Peyer's patch (tissue), 4 donors: Measurements from ENCODE around the gene PRELP. TPM values are rescaled to one million over a fixed set of nuclear protein-coding genes. Genes with fewer than 3 reads are reported as not detected.

ENCODE experiments used
- DNase-seq, 3 donors: peaks; one replicate each; pipeline ENCODE4 v3.0.0-alpha.2; 2017 to 2019
- H3K27ac ChIP-seq, 4 donors: fragments of 200-600 bp; sonication (generic); one replicate each; pipeline ENCODE4 v1.5.1; 2016 to 2019
- H3K27me3 ChIP-seq, 2 donors: fragments of 200-600 bp; sonication (generic); one replicate each; pipeline ENCODE4 v1.5.1; 2019
- H3K36me3 ChIP-seq, 3 donors: fragments of 200-600 bp; sonication (generic); one replicate each; pipeline ENCODE4 v1.5.1; 2016 to 2019
- H3K4me1 ChIP-seq, 4 donors: fragments of 200-600 bp; sonication (generic); one replicate each; pipeline ENCODE4 v1.5.1; 2016 to 2019
- H3K4me3 ChIP-seq, 4 donors: fragments of 200-600 bp; sonication (generic); 1 replicate in 3 of 4; 2 replicates in 1 of 4; pipeline ENCODE4 v1.5.1; 2016 to 2019; ENCODE audit warnings: mild to moderate bottlenecking in 1 of 4
- H3K9me3 ChIP-seq, 4 donors: fragments of 200-600 bp; sonication (generic); one replicate each; pipeline ENCODE4 v1.5.1; 2016 to 2019; ENCODE audit warnings: mild to moderate bottlenecking in 1 of 4
- POLR2A ChIP-seq, 2 donors: fragments of 450-650 bp; IDR thresholded peaks; one replicate each; pipeline ENCODE4 v1.5.1; 2017; ENCODE audit warnings: antibody characterized with exemption in 2 of 2, mild to moderate bottlenecking in 2 of 2, moderate library complexity in 2 of 2
- total RNA-seq, 4 donors: library from RNA; depleted of rRNA; stranded (reverse); fragments of >200 nt; gene quantifications; one replicate each; pipeline ENCODE4 v1.1.0, GENCODE V29; 2016
- TF ChIP-seq, protein P1 (sequence below), 6 experiments: fragments of 450-650 bp in 4 of 6; fragments of 200-600 bp in 2 of 6; sonication (generic) in 1 of 6; IDR thresholded peaks; one replicate each; pipeline ENCODE4 v1.5.1; 2017 to 2019; ENCODE audit warnings: antibody characterized with exemption in 6 of 6, mild to moderate bottlenecking in 3 of 6, moderate library complexity in 1 of 6

The PRELP gene
- total RNA-seq, 4 donors from 2014 or later: 4.2 to 38.3 (median 18.0) TPM

DNA sequence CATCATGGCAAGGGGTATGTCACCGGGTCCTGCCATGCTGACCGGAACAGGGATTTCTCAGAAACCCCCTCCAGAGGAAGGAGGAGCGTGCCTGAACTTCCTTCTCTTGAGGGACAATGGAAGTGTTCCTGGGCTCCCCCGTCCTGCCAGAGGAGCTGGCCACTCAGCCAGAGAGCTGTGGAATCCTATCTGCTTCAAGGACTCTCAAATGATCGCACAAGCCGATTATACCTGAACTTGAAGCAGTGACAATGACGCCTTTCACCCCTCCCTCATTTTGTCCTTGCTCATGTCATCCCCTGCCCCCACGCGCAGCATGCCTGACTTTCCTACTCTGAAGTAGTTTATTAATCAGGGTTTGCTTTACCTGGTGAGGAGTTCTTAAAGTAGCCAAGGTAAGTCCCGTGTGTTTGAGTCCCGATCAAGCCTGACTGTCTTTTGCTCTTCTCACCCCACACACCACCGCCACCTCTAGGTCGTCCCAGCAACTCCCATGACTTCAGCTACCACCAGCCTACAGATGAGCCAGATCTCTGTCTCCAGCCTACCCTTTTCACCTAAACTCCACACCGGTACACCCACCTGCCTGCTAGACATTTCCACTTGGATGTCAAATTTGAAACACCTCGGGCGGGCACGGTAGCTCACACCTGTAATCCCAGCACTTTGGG, 25.0 kb upstream of the PRELP start:
- Histone ChIP-seq H3K4me1 (no peaks in the 10 kb centered on the region), H3K27me3 (no peaks in the 10 kb centered on the region), H3K36me3 (no peaks in the 10 kb centered on the region), H3K4me3 (no peak overlapping the region), H3K27ac (no peak overlapping the region), H3K9me3 (no peaks in the 10 kb centered on the region)
- no peak for DNase-seq
- no peak for TF ChIP-seq POLR2A (IDR thresholded peaks at IDR 0.05)
- TF ChIP-seq, protein P1, sequence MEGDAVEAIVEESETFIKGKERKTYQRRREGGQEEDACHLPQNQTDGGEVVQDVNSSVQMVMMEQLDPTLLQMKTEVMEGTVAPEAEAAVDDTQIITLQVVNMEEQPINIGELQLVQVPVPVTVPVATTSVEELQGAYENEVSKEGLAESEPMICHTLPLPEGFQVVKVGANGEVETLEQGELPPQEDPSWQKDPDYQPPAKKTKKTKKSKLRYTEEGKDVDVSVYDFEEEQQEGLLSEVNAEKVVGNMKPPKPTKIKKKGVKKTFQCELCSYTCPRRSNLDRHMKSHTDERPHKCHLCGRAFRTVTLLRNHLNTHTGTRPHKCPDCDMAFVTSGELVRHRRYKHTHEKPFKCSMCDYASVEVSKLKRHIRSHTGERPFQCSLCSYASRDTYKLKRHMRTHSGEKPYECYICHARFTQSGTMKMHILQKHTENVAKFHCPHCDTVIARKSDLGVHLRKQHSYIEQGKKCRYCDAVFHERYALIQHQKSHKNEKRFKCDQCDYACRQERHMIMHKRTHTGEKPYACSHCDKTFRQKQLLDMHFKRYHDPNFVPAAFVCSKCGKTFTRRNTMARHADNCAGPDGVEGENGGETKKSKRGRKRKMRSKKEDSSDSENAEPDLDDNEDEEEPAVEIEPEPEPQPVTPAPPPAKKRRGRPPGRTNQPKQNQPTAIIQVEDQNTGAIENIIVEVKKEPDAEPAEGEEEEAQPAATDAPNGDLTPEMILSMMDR (IDR thresholded peaks at IDR 0.05): no peak

DNA sequence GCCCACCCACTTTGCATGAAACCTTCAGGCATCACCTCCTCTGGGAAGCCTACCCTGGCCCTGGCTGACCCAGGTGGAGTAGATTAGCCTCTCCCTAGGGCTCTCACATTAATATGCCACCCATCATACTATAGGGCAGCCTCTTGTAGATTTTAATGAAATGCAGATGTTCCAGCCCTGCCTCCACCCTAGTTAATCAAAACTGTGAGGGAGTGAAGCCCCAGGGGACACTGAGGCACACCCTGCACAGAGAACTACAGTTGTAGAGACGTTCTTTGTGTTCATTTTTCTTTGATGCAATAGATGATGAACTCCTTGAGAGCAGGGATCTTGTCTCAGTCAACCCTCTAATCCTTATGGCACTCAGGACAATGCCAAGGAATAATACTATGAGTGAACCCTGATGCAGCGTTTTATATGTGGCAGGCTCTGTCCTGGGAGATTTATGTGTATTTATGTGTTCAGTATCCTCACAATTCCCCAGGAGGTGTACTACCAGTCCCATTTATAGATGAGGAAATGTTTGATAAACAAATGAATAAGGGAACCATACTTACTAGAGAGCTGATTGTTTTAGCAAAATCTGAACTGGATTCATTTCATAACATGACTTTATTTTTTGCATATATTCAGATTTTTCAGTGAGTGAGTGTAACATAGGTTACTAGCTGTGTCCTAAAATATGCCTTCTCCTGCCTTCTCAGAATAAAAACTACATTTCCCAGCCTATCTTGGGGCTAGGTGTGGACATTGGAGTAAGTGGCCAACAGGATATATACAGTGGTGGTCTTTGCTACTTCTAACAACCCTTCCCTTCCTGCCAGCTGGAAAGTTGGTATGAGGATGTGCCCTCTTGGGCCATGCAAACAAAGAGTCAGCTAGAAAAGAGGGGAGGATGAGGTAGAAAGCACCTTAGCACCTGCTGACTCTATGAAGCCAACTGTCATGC, 23.5 kb upstream of the PRELP start:
- Histone ChIP-seq H3K27ac (no peak overlapping the region), H3K4me3 (no peak overlapping the region), H3K27me3 (no peaks in the 10 kb centered on the region), H3K36me3 (no peaks in the 10 kb centered on the region), H3K9me3 (no peaks in the 10 kb centered on the region), H3K4me1 (no peaks in the 10 kb centered on the region)
- no peak for TF ChIP-seq POLR2A (IDR thresholded peaks at IDR 0.05)
- TF ChIP-seq, protein P1 (IDR thresholded peaks at IDR 0.05): no peak
- DNase-seq: no peak

DNA sequence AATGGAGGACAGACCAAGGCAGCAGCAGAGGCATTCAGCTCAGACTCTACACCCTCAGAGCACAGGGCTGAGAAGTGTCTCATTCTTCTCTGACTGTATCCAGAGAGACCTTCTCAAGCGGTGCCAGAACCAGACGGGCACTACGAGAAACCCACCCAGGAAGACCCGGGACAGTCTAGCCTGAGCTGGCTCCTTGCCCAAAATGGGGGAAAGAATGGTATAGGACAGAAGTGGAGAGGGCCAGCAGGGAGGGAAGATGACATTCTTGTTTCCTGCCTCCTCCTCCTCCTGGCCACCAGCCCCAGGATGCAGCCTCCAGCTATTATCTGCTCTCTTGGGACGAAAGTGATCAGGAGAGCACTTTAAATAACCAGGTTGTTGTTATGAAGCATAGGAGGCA, 22.6 kb upstream of the PRELP start:
- Histone ChIP-seq H3K9me3 (no peaks in the 10 kb centered on the region), H3K36me3 (no peaks in the 10 kb centered on the region), H3K4me1 (no peaks in the 10 kb centered on the region), H3K4me3 (no peak overlapping the region), H3K27me3 (no peaks in the 10 kb centered on the region), H3K27ac (no peak overlapping the region)
- TF ChIP-seq POLR2A (IDR thresholded peaks at IDR 0.05): no peak
- TF ChIP-seq, protein P1 (IDR thresholded peaks at IDR 0.05): no peak
- no peak for DNase-seq

DNA sequence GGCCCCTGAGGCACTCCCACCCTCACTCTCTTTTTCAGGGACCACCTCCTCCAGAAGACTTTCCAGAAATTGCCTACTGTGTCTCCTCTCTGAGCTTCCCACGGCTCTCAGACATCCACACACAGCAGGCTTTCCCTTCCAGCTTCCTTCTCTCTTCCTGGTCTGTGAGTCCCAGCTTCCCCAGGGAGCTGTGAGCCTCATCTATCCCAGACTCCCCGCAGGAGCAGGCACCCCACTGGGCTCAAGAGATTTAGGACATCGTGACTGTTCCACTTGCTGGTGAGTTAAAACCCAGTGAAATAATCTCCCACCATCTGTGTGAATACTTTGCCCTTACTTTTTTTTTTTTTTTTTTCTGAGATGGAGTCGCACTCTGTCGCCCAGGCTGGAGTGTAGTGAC, 22.0 kb upstream of the PRELP start:
- Histone ChIP-seq H3K4me1 (no peaks in the 10 kb centered on the region), H3K27ac (no peak overlapping the region), H3K9me3 (no peaks in the 10 kb centered on the region), H3K27me3 (no peaks in the 10 kb centered on the region), H3K4me3 (no peak overlapping the region), H3K36me3 (no peaks in the 10 kb centered on the region)
- TF ChIP-seq, protein P1 (IDR thresholded peaks at IDR 0.05): no peak
- no peak for TF ChIP-seq POLR2A (IDR thresholded peaks at IDR 0.05)
- no peak for DNase-seq

DNA sequence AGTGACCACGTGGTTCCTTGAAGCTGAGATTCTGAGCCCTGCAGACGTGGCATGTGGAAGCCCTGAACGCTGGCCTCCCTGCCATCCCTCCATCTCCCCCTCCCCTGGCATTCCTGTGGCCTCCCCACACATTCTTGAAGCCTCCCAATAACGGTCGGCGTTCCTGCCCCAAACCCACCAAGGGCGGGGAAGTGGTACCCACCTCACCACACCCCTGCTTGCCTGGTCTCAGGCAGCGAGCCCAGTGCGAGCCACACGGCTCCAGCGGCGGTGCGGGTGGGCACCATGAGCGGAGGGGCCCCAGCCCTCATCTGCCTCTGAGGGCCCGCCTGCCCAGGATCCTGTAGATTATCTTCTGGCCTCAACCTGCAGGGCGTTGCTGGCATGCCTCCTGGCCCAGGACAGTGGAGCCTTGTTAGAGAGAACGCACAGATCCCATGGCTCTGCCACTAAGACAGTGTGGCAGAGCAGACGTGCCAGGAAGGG, 20.6 kb upstream of the PRELP start:
- Histone ChIP-seq H3K9me3 (no peaks in the 10 kb centered on the region), H3K36me3 (no peaks in the 10 kb centered on the region), H3K27ac (no peak overlapping the region), H3K4me1 (no peaks in the 10 kb centered on the region), H3K27me3 (no peaks in the 10 kb centered on the region), H3K4me3 (no peak overlapping the region)
- no peak for DNase-seq
- TF ChIP-seq POLR2A (IDR thresholded peaks at IDR 0.05): no peak
- TF ChIP-seq, protein P1 (IDR thresholded peaks at IDR 0.05): no peak
